Right renal cortex interstitium (tissue), 3 donors: ENCODE measurements around the gene DCDC2B. TPM values are rescaled to one million over a fixed set of nuclear protein-coding genes. Genes with fewer than 3 reads are reported as not detected.
"Not testable (repeated sequence)": the region's sequence is repeated elsewhere in the genome, so short reads cannot be mapped to it uniquely, and the experiment has no call there.

Experiments
- DNase-seq, 3 donors: peaks; one replicate each; pipeline ENCODE4 v3.0.0-alpha.2; 2013; ENCODE audit warnings: low read depth in 3 of 3, low spot score in 2 of 3
- polyA plus RNA-seq, 3 donors: library from polyadenylated mRNA; unstranded; fragments of 120-200 nt; gene quantifications; one replicate each; pipeline ENCODE4 v1.2.1, GENCODE V29; 2013; ENCODE audit not compliant: insufficient read length in 3 of 3

Gene DCDC2B
- polyA plus RNA-seq, 3 donors: 0.37 to 0.74 (median 0.62) TPM

- no peak for DNase-seq
Observed at GRCh38 chr1:32255072-32256071, 46.5 kb downstream of the DCDC2B start.

- DNase-seq: no peak
Observed at GRCh38 chr1:32256473-32257226, 47.8 kb downstream of the DCDC2B start.

GRCh38 chr1:32257227-32257508, 48.3 kb downstream of the DCDC2B start:
- no peak for DNase-seq

GRCh38 chr1:32263236-32263593, 54.3 kb downstream of the DCDC2B start:
- DNase-seq: not testable (repeated sequence)

- no peak for DNase-seq
Observed at GRCh38 chr1:32263744-32264143, 54.9 kb downstream of the DCDC2B start.

Other genes starting within 250 kb of the DCDC2B start
- 100 to 1,000 TPM; 244 to 280 (median 259) TPM for gene KHDRBS1, start 195.2 kb upstream of the DCDC2B start, polyA plus RNA-seq
- gene TMEM39B, start 136.2 kb upstream of the DCDC2B start, polyA plus RNA-seq: 10 to 100 TPM; 17.1 to 18.2 (median 18.0) TPM
- 10 to 100 TPM; 32.2 to 38.2 (median 33.0) TPM for gene KPNA6, start 101.0 kb upstream of the DCDC2B start, polyA plus RNA-seq
- gene TXLNA, start 29.4 kb upstream of the DCDC2B start, polyA plus RNA-seq: 10 to 100 TPM; 44.8 to 45.2 (median 44.9) TPM
- gene CCDC28B, start 8.5 kb upstream of the DCDC2B start, polyA plus RNA-seq: 10 to 100 TPM; 19.2 to 22.1 (median 21.8) TPM
- gene IQCC, start 3.4 kb upstream of the DCDC2B start, polyA plus RNA-seq: 1 to 10 TPM; 6.8 to 7.2 (median 7.2) TPM
- 10 to 100 TPM; 21.1 to 27.3 (median 23.6) TPM for gene TMEM234, start 13.3 kb downstream of the DCDC2B start, polyA plus RNA-seq
- 100 to 1,000 TPM; 177 to 208 (median 192) TPM for gene EIF3I, start 13.3 kb downstream of the DCDC2B start, polyA plus RNA-seq
- gene FAM167B, start 38.1 kb downstream of the DCDC2B start, polyA plus RNA-seq: 1 to 10 TPM; 7.1 to 10.0 (median 8.7) TPM
- gene LCK, start 42.2 kb downstream of the DCDC2B start, polyA plus RNA-seq: 1 to 10 TPM; 4.5 to 6.3 (median 5.2) TPM
- 100 to 1,000 TPM; 173 to 203 (median 193) TPM for gene HDAC1, start 83.0 kb downstream of the DCDC2B start, polyA plus RNA-seq
- 100 to 1,000 TPM; 391 to 445 (median 436) TPM for gene MARCKSL1, start 127.1 kb downstream of the DCDC2B start, polyA plus RNA-seq
- gene FAM229A, start 153.4 kb downstream of the DCDC2B start, polyA plus RNA-seq: 1 to 10 TPM; 3.0 to 4.3 (median 4.1) TPM
- 1 to 10 TPM; 1.2 to 2.1 (median 1.3) TPM for gene TSSK3, start 153.4 kb downstream of the DCDC2B start, polyA plus RNA-seq
- 10 to 100 TPM; 58.8 to 60.3 (median 59.5) TPM for gene BSDC1, start 185.4 kb downstream of the DCDC2B start, polyA plus RNA-seq